Right lobe of liver (tissue), 4 donors: Measurements from ENCODE around the gene RNF20.

Experiments used
- POLR2A ChIP-seq: fragments of 450-650 bp; IDR thresholded peaks from one replicate; pipeline ENCODE4 v1.6.1; 2017; ENCODE audit warnings: antibody characterized with exemption, mild to moderate bottlenecking
- TF ChIP-seq, protein P1 (sequence below), 4 donors: fragments of 200-600 bp in 3 of 4; fragments of 450-650 bp in 1 of 4; IDR thresholded peaks; one replicate each; pipeline versions ENCODE4 v1.5.1 to v1.8.0; 2016 to 2022; ENCODE audit warnings: antibody characterized with exemption in 4 of 4, mild to moderate bottlenecking in 2 of 4
- donor health status: DM: no; HTN: no; CAD: no.
- donor health status: DM: no; HTN: no; CAD: no.
- donor health status: DM: no; HTN: yes; CAD: no.

DNA sequence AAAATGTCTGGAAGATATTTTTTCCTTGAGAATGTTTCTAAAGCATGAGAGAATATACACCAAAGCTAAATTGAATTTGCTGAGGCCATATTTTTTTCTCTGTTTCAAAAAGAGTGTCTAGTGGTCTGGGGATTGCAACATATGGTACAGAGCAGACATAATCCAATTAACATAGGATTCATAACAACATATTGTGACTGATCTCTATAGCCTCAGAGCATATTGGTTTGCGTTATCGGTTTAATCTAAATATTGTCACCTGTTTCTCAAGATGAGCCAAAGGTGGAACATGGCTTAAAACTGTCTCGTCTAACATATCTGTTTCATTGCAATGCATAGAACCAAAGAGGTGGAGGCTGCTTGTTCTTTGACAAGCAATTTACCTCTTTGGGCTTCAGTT, 57.2 kb downstream of the RNF20 start:
- no peak for TF ChIP-seq POLR2A
- TF ChIP-seq, protein P1, sequence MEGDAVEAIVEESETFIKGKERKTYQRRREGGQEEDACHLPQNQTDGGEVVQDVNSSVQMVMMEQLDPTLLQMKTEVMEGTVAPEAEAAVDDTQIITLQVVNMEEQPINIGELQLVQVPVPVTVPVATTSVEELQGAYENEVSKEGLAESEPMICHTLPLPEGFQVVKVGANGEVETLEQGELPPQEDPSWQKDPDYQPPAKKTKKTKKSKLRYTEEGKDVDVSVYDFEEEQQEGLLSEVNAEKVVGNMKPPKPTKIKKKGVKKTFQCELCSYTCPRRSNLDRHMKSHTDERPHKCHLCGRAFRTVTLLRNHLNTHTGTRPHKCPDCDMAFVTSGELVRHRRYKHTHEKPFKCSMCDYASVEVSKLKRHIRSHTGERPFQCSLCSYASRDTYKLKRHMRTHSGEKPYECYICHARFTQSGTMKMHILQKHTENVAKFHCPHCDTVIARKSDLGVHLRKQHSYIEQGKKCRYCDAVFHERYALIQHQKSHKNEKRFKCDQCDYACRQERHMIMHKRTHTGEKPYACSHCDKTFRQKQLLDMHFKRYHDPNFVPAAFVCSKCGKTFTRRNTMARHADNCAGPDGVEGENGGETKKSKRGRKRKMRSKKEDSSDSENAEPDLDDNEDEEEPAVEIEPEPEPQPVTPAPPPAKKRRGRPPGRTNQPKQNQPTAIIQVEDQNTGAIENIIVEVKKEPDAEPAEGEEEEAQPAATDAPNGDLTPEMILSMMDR (IDR thresholded peaks at IDR 0.05) = no peak
